ENCODE results near the gene PALLD. TPM values are rescaled to one million over a fixed set of nuclear protein-coding genes. Genes with fewer than 3 reads are reported as not detected.

Gene PALLD
- total and polyA plus RNA-seq, 2 of the 8 experiments (the other 6 are each of a cell fraction or from before 2014, with no cell fraction given), result 10.5 to 25.0 TPM

- H2BK120ac ChIP-seq (replicated peaks; ENCODE audit: low read depth, low read length), result no peak overlapping the region
- H3K4me1 ChIP-seq (replicated peaks in 1 of 4; ENCODE audit: control insufficient read depth in 3 of 4, insufficient read depth in 4 of 4, low read length in 3 of 4), result no peaks in the 10 kb centered on the region
- no peak overlapping the region for H3K14ac ChIP-seq (ENCODE audit: insufficient read length)
- no peak overlapping the region for H4K91ac ChIP-seq (replicated peaks; ENCODE audit: insufficient read length, low read length)
- H3K23me2 ChIP-seq (ENCODE audit: low read depth, low read length), result no peaks in the 10 kb centered on the region
- no peak overlapping the region for H4K8ac ChIP-seq (ENCODE audit: extremely low read depth, insufficient read depth, low read length)
- no peak for FAIRE-seq
- no peak overlapping the region for H3K4me2 ChIP-seq (ENCODE audit: insufficient read depth in 1 of 2, low read depth in 2 of 2, low read length in 2 of 2)
- H2BK20ac ChIP-seq (ENCODE audit: low read length), result no peak overlapping the region
- H3K56ac ChIP-seq (replicated peaks; ENCODE audit: insufficient read length, low read depth, low read length), result no peak overlapping the region
- no peak overlapping the region for H4K5ac ChIP-seq (ENCODE audit: insufficient read length, low read depth, low read length)
- H2BK15ac ChIP-seq (ENCODE audit: low read length), result no peak overlapping the region
- CTCF ChIA-PET (ENCODE audit: partially characterized antibody), result no interaction called here
- DNase-seq (ENCODE audit: low read depth in 1 of 2, low spot score in 2 of 2), result no peak
- no peak overlapping the region for H2BK5ac ChIP-seq (ENCODE audit: low read depth, low read length)
- no peaks in the 10 kb centered on the region for H4K20me1 ChIP-seq (replicated peaks in 1 of 2; ENCODE audit: control insufficient read depth in 1 of 2, insufficient read depth in 2 of 2, low read length in 2 of 2)
- H3K4ac ChIP-seq (replicated peaks; ENCODE audit: insufficient read length, low read depth, low read length), result no peak overlapping the region
- H2AK5ac ChIP-seq (ENCODE audit: low read depth, low read length), result no peak overlapping the region
- POLR2A ChIA-PET (ENCODE audit: partially characterized antibody), result no interaction called here
- no peaks in the 10 kb centered on the region for H3K9me3 ChIP-seq (ENCODE audit: insufficient read depth in 2 of 2, low read depth in 1 of 2, low read length in 1 of 2)
- H3K27me3 ChIP-seq (replicated peaks in 1 of 4; ENCODE audit: control insufficient read depth in 3 of 4, extremely low read depth in 1 of 4, insufficient read depth in 3 of 4, low read length in 3 of 4), result no peaks in the 10 kb centered on the region
- no peak overlapping the region for H3K18ac ChIP-seq (ENCODE audit: extremely low read depth, low read length)
- no peak overlapping the region for H3K9ac ChIP-seq (replicated peaks in 1 of 4; ENCODE audit: extremely low read depth in 1 of 4, low read depth in 3 of 4, low read length in 3 of 4)
- no peak overlapping the region for H3K27ac ChIP-seq (ENCODE audit: low read depth, low read length)
- no peak overlapping the region for H3K4me3 ChIP-seq (ENCODE audit: extremely low read depth in 1 of 4, insufficient read depth in 2 of 4, low read depth in 3 of 4, low read length in 4 of 4)
- no peak overlapping the region for H2AFZ ChIP-seq (ENCODE audit: low read length)
- H3K79me2 ChIP-seq (ENCODE audit: control insufficient read depth in 1 of 2, insufficient read depth in 2 of 2, low read length in 2 of 2), result no peaks in the 10 kb centered on the region
- no peak overlapping the region for H3K23ac ChIP-seq (ENCODE audit: insufficient read length)
- H2BK12ac ChIP-seq (ENCODE audit: low read depth, low read length), result no peak overlapping the region
- no peaks in the 10 kb centered on the region for H3K36me3 ChIP-seq (ENCODE audit: control insufficient read depth in 2 of 4, insufficient read depth in 4 of 4, low read length in 3 of 4)
- no peaks in the 10 kb centered on the region for H3K79me1 ChIP-seq (ENCODE audit: low read depth, low read length)
- TF ChIP-seq TAF1 (IDR thresholded peaks at IDR 0.05; ENCODE audit: low read depth, low read length) (no peak), BCL11A (IDR thresholded peaks at IDR 0.05; ENCODE audit: low read depth in 2 of 2, low read length in 2 of 2) (no peak), YY1 (IDR thresholded peaks at IDR 0.05; ENCODE audit: low read depth, low read length) (no peak), SIRT6 (IDR thresholded peaks at IDR 0.05; ENCODE audit: low read length) (no peak), E2F6 (IDR thresholded peaks at IDR 0.05) (no peak), CREB1 (IDR thresholded peaks at IDR 0.05) (no peak), RFX5 (IDR thresholded peaks at IDR 0.05; ENCODE audit: borderline replicate concordance, low read depth, low read length) (no peak), RNF2 (IDR thresholded peaks at IDR 0.05; ENCODE audit: borderline replicate concordance, low read depth, low read length, missing control alignments, poor library complexity, severe bottlenecking) (no peak), CTCF (IDR thresholded peaks at IDR 0.05; ENCODE audit: control extremely low read depth in 1 of 3, insufficient read depth in 1 of 3, low read depth in 1 of 3, low read length in 3 of 3) (no peak), CBX8 (IDR thresholded peaks at IDR 0.05; ENCODE audit: borderline replicate concordance, low read depth, low read length) (no peak), HDAC6 (IDR thresholded peaks at IDR 0.05; ENCODE audit: low read depth, low read length) (no peak), SIX5 (IDR thresholded peaks at IDR 0.05; ENCODE audit: low read depth, low read length) (no peak), JUND (IDR thresholded peaks at IDR 0.05; ENCODE audit: low read length) (no peak)
Observed at GRCh38 chr4:168790898-168791297, 294.0 kb downstream of the PALLD start.

Measured in H1 (cell line).